SU-DHL-6 (cell line): Measurements from ENCODE around the gene AATF.

Experiments used
- H2AFZ ChIP-seq: fragments of 200-600 bp; sonication (generic); 2 replicates; pipeline ENCODE4 v1.6.1; 2014; ENCODE audit warnings: low read depth, mild to moderate bottlenecking, moderate library complexity, mixed read lengths, antibody characterized with exemption, low read length; ENCODE audit not compliant: severe bottlenecking
- H3F3A ChIP-seq: fragments of 200-600 bp; shearing (Covaris generic); 2 replicates; pipeline ENCODE4 v1.6.0; 2016; ENCODE audit warnings: antibody characterized with exemption, mild to moderate bottlenecking; ENCODE audit not compliant: insufficient read depth
- H3K27ac ChIP-seq: fragments of 200-600 bp; sonication (generic); 2 replicates; pipeline ENCODE4 v1.5.1; 2016; ENCODE audit warnings: low read depth, mild to moderate bottlenecking, low read length, moderate library complexity, mixed read lengths
- H3K27me3 ChIP-seq: fragments of 200-600 bp; sonication (generic), shearing (Covaris generic); 2 replicates; pipeline ENCODE4 v1.6.0; 2014; ENCODE audit warnings: mild to moderate bottlenecking, low read length
- H3K36me3 ChIP-seq: fragments of 200-600 bp; sonication (generic); 2 replicates; pipeline ENCODE4 v1.6.1; 2014; ENCODE audit warnings: mild to moderate bottlenecking, low read length, mixed read lengths
- H3K4me2 ChIP-seq: fragments of 300-600, 200-600 bp; shearing (Covaris generic), sonication (generic); 2 replicates; pipeline ENCODE4 v1.6.0; 2014; ENCODE audit warnings: low read length, low read depth, mild to moderate bottlenecking; ENCODE audit not compliant: poor library complexity, severe bottlenecking
- H3K4me3 ChIP-seq: fragments of 200-600 bp; sonication (generic); 2 replicates; pipeline ENCODE4 v1.5.1; 2014; ENCODE audit warnings: antibody characterized with exemption, low read length, mild to moderate bottlenecking, mixed read lengths; ENCODE audit not compliant: insufficient read depth, poor library complexity, severe bottlenecking
- H3K79me2 ChIP-seq: fragments of 200-600 bp; sonication (generic); 2 replicates; pipeline ENCODE4 v1.6.1; 2014; ENCODE audit warnings: mild to moderate bottlenecking, low read length, moderate library complexity; ENCODE audit not compliant: insufficient read depth
- H3K9ac ChIP-seq: fragments of 200-600 bp; sonication (generic); 2 replicates; pipeline ENCODE4 v1.7.0; 2014; ENCODE audit warnings: mild to moderate bottlenecking, low read length
- H3K9me2 ChIP-seq: fragments of 200-600 bp; sonication (generic); replicated peaks from 2 replicates; pipeline ENCODE4 v1.6.1; 2014; ENCODE audit warnings: low read length; ENCODE audit not compliant: insufficient read depth
- H3K9me3 ChIP-seq: fragments of 200-600 bp; sonication (generic); 2 replicates; pipeline ENCODE4 v1.6.1; 2014; ENCODE audit warnings: low read length, mixed read lengths; ENCODE audit not compliant: insufficient read depth
- H4K20me1 ChIP-seq: fragments of 200-600 bp; sonication (generic); 2 replicates; pipeline ENCODE4 v1.6.1; 2014; ENCODE audit warnings: low read depth, mild to moderate bottlenecking, antibody characterized with exemption, low read length, moderate library complexity, mixed read lengths
- CTCF ChIP-seq: fragments of 200-600 bp; sonication (generic); IDR thresholded peaks from one replicate; pipeline ENCODE4 v1.5.1; 2017; ENCODE audit warnings: antibody characterized with exemption, mild to moderate bottlenecking, low read length, moderate library complexity; ENCODE audit not compliant: insufficient read depth, poor library complexity, severe bottlenecking
- EZH2phosphoT487 ChIP-seq: fragments of 200-600 bp; sonication (generic), shearing (Covaris generic); conservative IDR thresholded peaks from 2 replicates; pipeline ENCODE4 v1.6.1; 2018; ENCODE audit warnings: mild to moderate bottlenecking, antibody characterized with exemption, low read length, moderate library complexity, mixed read lengths

Gene AATF

DNA sequence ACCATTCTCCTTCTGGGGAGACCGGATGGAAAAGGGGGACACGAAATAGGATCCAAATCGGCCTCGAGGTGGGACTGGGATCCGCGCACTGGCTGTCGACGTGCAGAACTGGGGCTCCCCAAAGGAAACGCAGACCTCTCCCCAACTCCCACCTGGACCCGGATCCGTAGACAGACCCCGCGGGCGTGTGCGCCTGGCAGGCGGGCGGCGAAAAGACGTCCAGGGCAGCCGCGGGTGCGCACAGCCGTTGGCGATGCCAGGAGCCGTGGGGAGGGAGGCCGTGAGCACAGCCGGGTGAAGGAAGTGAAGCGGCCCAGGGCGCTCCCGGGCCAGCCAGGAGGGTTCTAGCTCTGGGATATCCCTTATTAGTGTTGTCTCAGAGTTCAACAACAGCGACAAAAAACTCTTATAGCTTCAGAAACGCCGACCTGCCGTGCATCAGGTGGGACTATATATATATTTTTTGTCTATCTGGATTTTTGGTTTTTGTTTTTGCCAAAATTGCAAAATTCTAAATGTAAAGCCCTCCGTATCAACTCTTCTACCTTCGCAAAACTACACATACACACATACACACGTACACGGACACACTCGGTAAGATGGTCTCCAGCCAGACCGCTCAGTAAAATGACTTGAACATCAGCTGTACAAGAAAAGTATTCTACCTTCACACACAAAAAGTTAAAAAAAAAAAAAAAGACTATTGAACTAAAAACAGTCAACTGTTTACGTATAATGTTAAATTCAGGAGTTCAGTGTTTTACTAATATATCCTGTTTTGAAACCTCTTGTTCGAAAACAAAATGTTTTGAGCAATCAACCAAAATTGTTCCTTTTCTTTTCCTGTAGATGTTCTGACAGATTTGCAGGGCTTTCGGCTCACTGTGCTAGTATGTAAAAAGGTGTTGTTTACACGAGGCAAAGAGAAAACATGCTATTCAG lies 5.2 kb upstream of the AATF start:
- Histone ChIP-seq H3K36me3 (no peaks in the 10 kb centered on the region), H3F3A (no peaks in the 10 kb centered on the region), H3K4me2 (no peak overlapping the region), H4K20me1 (no peaks in the 10 kb centered on the region), H3K27me3 (no peaks in the 10 kb centered on the region), H3K9me3 (no peaks in the 10 kb centered on the region), H3K79me2 (no peaks in the 10 kb centered on the region), H3K27ac (no peak overlapping the region), H3K4me3 (no peak overlapping the region), H2AFZ (no peak overlapping the region), H3K9me2 (no peaks in the 10 kb centered on the region), H3K9ac (no peak overlapping the region)
- TF ChIP-seq CTCF, result no peak
- TF ChIP-seq EZH2phosphoT487, result no peak

- H3K27me3 ChIP-seq, result no peaks in the 10 kb centered on the region
These were observed 4.2 kb upstream of the AATF start for GRCh38 chr17:36944553-36944952.

GRCh38 chr17:36945140-36945539 lies 3.6 kb upstream of the AATF start:
- Histone ChIP-seq H3K4me3 (no peak overlapping the region), H3K9ac (no peak overlapping the region), H3K27me3 (no peaks in the 10 kb centered on the region), H3F3A (no peaks in the 10 kb centered on the region), H3K4me2 (no peak overlapping the region), H3K36me3 (no peaks in the 10 kb centered on the region), H3K9me2 (no peaks in the 10 kb centered on the region), H3K9me3 (no peaks in the 10 kb centered on the region), H4K20me1 (peaks cover 2% of the 10 kb centered on the region; the same call in 1 of the 2 replicates), H3K27ac (no peak overlapping the region), H2AFZ (no peak overlapping the region), H3K79me2 (peaks cover 12% of the 10 kb centered on the region)
- TF ChIP-seq CTCF (no peak), EZH2phosphoT487 (no peak)

More at GRCh38 chr17:36944553-36944952, 4.2 kb upstream of the AATF start:
- no peaks in the 10 kb centered on the region for H3K9me3 ChIP-seq
- no peak overlapping the region for H2AFZ ChIP-seq
- H3K9me2 ChIP-seq, result no peaks in the 10 kb centered on the region
- no peaks in the 10 kb centered on the region for H3F3A ChIP-seq
- H3K27ac ChIP-seq, result no peak overlapping the region
- H4K20me1 ChIP-seq, result no peaks in the 10 kb centered on the region
- H3K9ac ChIP-seq, result no peak overlapping the region
- H3K4me3 ChIP-seq, result no peak overlapping the region
- no peak overlapping the region for H3K4me2 ChIP-seq
- no peaks in the 10 kb centered on the region for H3K36me3 ChIP-seq
- H3K79me2 ChIP-seq, result peaks cover 7% of the 10 kb centered on the region
- no peak for TF ChIP-seq EZH2phosphoT487
- no peak for TF ChIP-seq CTCF
